Hematopoietic multipotent progenitor cell (in vitro differentiated cells): Measurements from ENCODE around the gene MYL9. TPM values are rescaled to one million over a fixed set of nuclear protein-coding genes. Genes with fewer than 3 reads are reported as not detected.
"Not testable (repeated sequence)": the region's sequence is repeated elsewhere in the genome, so short reads cannot be mapped to it uniquely, and the experiment has no call there.

Experiments used
- DNase-seq, 3 donors: peaks; one replicate each; pipeline ENCODE4 v3.0.0-alpha.2; 2011 to 2015; ENCODE audit warnings: low read depth in 2 of 3, low spot score in 2 of 3
- total RNA-seq: library from RNA; depleted of rRNA; stranded (reverse); fragments of >200 nt; gene quantifications from one replicate; pipeline ENCODE4 v1.2.3, GENCODE V29; 2012

The MYL9 gene
- total RNA-seq, result 0.81 TPM

- peak in 2 of 3 donors; percentile 20 to 22 for DNase-seq
These were observed at the start of gene MYL9 for GRCh38 chr20:36541227-36541767. Gene MYL9 (plus strand): TSS chr20:36541519. CDS start chr20:36544885, 3,366 bp downstream.

DNA sequence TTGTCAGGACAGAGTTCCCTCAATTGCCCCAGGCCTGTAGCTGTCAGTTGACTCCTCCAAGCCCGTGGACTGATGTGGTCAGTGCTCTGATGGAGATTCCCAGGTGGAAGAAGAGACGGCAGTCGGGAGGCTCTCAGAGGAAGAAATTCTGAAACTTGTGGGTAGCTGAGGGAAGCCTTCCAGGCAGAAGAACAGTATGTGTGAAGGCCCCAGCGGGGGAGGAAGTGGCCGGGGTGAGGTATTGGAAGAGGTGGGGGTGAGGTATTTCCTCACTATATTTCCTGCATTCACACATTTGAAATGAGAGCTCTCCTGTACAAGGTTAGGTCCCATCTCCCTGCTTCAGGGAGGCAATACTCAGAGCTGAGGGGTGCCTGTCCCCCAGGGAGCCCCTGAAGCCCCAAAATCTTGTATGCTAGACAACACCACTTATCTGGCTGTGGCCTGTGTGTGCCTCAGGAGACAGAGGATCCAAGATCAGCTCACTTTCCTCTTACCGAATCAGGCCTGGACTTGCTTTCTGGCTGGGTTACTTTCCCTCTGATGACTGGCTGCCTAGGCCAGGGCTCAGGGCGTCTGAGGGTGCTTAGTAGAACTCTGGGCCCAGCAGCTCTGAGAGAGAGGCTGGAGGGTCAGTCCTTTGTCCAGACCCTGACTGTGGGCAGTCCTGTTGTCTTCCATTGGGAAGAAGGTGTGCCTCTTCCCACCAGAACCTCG lies 49.3 kb upstream of the MYL9 start:
- DNase-seq, result peak in 2 of 3 donors; percentile 14 to 52

DNA sequence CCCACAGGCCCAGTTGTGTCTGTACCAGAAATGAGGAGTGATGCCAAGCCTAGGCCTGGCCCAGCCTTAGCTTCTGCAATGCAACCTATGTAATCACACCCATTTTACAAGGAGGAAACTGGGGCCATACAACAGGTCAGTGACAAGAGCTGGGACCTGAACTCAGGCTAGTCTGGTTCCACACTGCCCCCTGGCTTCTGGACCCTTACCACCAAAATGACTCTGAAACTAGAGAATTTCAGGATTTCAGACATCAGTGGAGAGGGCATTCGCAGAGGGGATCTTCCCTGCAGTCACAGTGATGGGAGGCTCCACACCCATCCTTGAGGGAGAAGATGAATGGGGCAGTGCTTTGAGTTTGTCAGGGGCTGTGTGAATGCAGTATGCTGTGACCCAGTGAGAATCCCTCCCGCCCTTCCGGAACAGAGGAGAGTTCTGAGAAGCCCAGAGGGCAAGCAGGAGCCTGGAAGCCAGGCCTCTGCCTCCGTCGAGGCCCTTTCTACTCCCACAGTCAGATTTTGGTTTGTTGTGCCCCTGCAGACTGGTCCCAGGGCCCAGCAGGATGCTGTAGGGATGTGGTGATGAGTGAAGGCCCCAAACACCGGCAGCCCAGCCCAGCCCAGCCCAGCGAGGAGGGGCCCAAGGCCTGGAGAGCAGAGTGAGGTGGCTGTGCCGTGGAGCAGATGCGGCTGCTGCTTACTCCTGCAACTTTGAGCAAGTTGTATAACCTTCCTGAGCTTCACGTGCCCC lies 48.1 kb upstream of the MYL9 start:
- DNase-seq, result peak in 1 of 3 donors; percentile 14

DNA sequence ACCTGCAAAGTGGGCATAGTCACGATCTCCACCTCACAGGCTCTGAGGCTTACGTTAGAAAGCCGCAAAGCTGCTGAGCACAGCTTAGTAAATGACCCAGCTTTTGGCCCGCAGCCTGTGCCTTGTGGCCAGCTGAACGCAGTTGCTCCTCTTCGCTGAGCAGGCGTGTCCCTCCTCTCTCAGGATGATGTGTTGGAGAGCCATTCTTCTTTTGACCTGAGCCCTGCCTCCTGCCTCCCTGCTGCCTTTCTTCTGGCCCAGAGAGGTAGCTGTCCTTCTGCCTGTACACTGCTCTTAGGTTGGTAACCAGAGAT lies 47.6 kb upstream of the MYL9 start:
- no peak for DNase-seq

GRCh38 chr20:36496707-36497669 lies 44.3 kb upstream of the MYL9 start:
- no peak for DNase-seq

DNA sequence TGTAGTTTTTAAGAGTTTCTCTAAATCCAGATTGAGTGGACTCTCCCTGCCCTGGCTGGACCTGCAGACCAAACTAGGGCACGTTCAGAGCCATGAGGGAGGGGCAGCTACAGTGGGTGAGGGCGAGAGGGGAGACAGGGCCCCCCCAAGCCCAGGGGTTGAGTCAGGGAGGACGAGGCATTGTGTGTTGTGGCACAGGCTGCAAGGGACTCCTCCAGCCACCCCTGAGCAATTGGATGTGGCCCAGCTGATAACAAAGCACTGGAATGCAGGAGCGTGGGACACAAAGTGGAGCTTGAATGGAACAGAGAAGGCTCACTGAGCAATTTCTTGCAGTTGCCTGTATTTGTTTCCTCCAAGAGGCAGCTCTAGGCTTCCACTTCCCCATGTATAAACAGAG lies 43.5 kb upstream of the MYL9 start:
- no peak for DNase-seq

GRCh38 chr20:36498386-36499179 lies 42.7 kb upstream of the MYL9 start:
- no peak for DNase-seq

DNA sequence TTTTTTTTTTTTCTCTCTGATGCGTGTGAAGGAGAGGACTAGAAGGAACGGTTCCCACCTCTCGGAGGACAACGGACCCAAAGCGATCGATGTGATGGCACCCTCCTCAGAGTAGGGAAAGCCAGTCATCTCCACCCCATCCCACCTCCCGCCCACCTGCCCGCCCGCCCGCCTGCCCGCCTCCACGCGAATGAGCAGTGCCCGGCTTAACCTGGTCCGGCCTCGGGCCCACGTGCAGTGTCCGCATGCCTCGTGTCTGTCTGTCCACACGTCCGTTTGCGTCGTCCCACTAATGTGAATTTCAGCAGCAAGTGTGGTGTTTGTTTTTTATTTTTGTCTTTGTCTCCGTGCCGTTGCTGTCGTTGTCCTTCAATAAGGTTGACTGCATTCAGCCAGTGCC lies 42.1 kb upstream of the MYL9 start:
- no peak for DNase-seq

- no peak for DNase-seq
These were observed 41.4 kb upstream of the MYL9 start for GRCh38 chr20:36499723-36500501.

- no peak for DNase-seq
These were observed 39.8 kb upstream of the MYL9 start for GRCh38 chr20:36501367-36502006.

DNA sequence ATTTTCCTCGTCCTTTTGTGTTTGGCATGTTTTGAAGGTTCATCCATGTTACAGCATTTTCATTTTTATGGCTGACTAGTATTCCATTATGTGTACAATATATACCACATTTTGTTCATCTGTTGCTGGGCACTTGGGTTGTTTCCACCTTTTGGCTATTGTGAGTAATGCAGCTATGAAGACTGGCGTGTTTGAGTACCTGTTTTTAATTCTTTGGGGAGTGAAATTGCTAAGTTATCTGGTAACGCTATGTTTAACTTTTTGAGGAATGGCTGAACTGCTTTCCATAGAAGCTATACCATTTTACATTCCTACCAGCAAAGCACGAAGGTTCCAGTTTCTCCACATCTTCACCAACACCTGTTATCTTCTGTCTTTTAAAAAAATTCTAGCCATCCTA lies 37.0 kb upstream of the MYL9 start:
- DNase-seq, result no peak

DNA sequence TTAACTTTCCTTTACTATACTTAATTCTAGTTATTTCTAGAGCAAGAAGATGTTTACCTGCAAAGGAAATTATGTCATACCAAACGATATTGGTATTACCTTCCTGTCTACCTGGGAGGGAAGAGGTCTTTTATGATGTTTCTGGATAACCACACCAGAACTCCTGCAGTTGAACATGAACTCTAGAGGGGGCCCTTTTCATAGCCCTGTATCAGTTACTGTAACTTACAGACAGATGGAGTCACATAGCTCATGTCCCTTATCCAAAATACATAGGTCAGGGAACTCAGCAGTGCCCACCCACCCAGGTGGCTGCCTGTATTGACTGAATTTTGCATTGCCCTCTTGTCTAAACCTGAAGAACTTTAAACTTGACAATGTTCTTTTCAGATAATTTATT lies 35.1 kb upstream of the MYL9 start:
- peak in 2 of 3 donors; percentile 41 to 56 for DNase-seq

GRCh38 chr20:36507746-36508145 lies 33.6 kb upstream of the MYL9 start:
- DNase-seq, result no peak

- DNase-seq, result no peak
These were observed 22.2 kb upstream of the MYL9 start for GRCh38 chr20:36519012-36519719.

DNA sequence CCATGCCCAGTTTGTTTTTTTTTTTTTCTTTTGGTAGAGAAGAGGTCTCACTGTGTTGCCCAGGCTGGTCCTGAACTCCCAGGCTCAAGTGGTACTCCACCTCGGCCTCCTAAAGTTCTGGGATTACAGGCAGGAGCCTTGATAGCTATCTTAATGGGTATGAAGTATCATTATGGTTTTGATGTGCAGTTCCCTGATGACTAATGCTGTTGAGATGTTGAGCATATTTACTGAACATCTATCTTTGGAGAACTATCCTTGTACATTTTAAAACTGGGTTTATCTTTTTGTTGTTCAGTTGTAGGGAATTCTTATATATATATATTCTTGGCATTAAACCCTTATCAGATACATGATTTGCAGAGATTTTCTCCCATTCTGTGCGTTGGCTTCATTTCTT lies 21.4 kb upstream of the MYL9 start:
- DNase-seq, result no peak

DNA sequence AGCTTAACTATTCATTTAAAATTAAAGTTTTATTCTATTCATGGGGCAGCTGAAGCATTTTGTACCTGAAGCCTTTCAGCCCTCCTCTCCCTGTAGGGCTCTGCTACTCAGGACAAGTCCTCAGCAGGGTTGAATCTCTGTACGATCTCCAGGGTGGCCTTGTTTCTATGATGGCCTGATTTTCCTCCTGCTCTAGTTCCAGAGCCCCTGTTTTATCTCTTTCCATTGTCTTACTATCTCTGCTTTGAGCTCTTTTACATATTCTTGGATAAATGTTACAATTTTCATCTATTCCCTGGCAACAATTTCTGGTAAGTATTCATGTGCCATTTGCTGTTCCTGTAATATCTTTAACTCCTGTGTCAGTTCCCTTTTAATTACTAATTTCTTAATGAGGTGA lies 19.8 kb upstream of the MYL9 start:
- no peak for DNase-seq

DNA sequence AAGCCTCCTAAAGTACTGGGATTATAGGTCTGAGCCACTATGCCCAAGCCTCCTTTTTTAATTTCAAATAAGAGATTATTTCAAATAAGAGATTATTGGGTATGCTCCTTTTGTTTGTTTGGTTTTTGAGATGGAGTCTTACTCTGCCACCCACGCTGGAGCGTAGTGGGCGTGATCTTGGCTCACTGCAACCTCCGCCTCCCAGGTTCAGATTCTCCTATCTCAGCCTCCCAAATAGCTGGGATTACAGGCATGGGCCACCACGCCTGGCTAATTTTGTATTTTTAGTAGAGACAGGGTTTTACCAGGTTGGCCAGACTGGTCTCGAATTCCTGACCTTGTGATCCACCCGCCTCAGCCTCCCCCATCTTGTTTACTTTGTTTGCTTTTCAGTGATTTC lies 18.9 kb upstream of the MYL9 start:
- DNase-seq, result not testable (repeated sequence)

DNA sequence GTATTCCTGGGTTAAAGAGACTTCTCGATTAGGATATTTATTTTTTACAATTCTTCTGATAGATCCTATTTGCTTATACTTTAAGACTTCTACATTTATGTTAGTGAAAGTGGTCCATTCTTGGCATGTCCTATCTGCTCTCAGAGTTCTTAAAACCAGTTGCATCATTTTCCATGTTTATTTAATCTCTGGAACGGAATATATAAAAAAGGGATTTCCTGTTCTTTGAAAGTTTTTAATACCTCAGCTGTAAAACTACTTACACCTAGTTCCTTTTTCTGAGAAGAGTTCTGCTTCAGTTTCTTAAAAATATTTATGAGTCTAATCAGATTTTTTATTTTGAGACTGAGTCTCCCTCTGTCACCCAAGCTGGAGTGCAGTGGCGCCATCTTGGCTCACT lies 18.0 kb upstream of the MYL9 start:
- peak in 1 of 3 donors; percentile 22 for DNase-seq
